Mesenchymal stem cell (in vitro differentiated cells and primary cell): ENCODE measurements around the gene CEACAM5.

Experiments used
- DNase-seq: peaks from one replicate; pipeline ENCODE4 v3.0.0-alpha.2; 2013
- H2AFZ ChIP-seq: one replicate; pipeline ENCODE4 v1.6.1; 2013; ENCODE audit warnings: low read depth, mild to moderate bottlenecking, control low read depth, inconsistent platforms, low read length, moderate library complexity
- H2AK5ac ChIP-seq: 2 replicates; pipeline ENCODE4 v1.6.1; 2013; ENCODE audit warnings: low read length, moderate library complexity, mild to moderate bottlenecking, inconsistent platforms; ENCODE audit not compliant: severe bottlenecking
- H2BK120ac ChIP-seq: one replicate; pipeline ENCODE4 v1.6.1; 2013; ENCODE audit warnings: low read depth, mild to moderate bottlenecking, inconsistent platforms, low read length, moderate library complexity
- H2BK12ac ChIP-seq, 2 experiments: one replicate each; pipeline ENCODE4 v1.6.1; 2013; ENCODE audit warnings: inconsistent platforms in 2 of 2, low read length in 2 of 2, mild to moderate bottlenecking in 2 of 2, moderate library complexity in 2 of 2, control low read depth in 1 of 2
- H2BK15ac ChIP-seq: one replicate; pipeline ENCODE4 v1.6.1; 2013; ENCODE audit warnings: mild to moderate bottlenecking, low read depth, inconsistent platforms; ENCODE audit not compliant: poor library complexity, severe bottlenecking
- H2BK5ac ChIP-seq: 2 replicates; pipeline ENCODE4 v1.6.1; 2013; ENCODE audit warnings: low read depth, mild to moderate bottlenecking, low read length, control low read depth, inconsistent platforms; ENCODE audit not compliant: poor library complexity, severe bottlenecking
- H3K14ac ChIP-seq, 2 experiments: one replicate each; pipeline ENCODE4 v1.6.1; 2013; ENCODE audit warnings: inconsistent platforms in 2 of 2, low read length in 2 of 2, control low read depth in 1 of 2, mild to moderate bottlenecking in 1 of 2, moderate library complexity in 1 of 2
- H3K18ac ChIP-seq, 2 experiments: one replicate each; pipeline ENCODE4 v1.6.1; 2013; ENCODE audit warnings: inconsistent platforms in 2 of 2, low read length in 2 of 2, control low read depth in 1 of 2, low read depth in 1 of 2, mild to moderate bottlenecking in 1 of 2
- H3K23ac ChIP-seq, 2 experiments: one replicate each; pipeline ENCODE4 v1.6.1; 2013; ENCODE audit warnings: inconsistent platforms in 2 of 2, low read length in 2 of 2, mild to moderate bottlenecking in 2 of 2, moderate library complexity in 2 of 2, control low read depth in 1 of 2
- H3K27ac ChIP-seq: 2 replicates; pipeline ENCODE4 v1.5.1; 2013; ENCODE audit warnings: mild to moderate bottlenecking, moderate library complexity, low read length, control low read depth, inconsistent platforms; ENCODE audit not compliant: poor library complexity, severe bottlenecking
- H3K27me3 ChIP-seq, 2 experiments: 2 replicates each; pipeline versions ENCODE4 v1.6.1 to v1.7.0; 2013; ENCODE audit warnings: low read length in 2 of 2, mild to moderate bottlenecking in 2 of 2, moderate library complexity in 2 of 2, control low read depth in 1 of 2, inconsistent platforms in 1 of 2; ENCODE audit not compliant: control insufficient read depth in 1 of 2, insufficient read depth in 1 of 2
- H3K36me3 ChIP-seq, 2 experiments: 2 replicates each; pipeline versions ENCODE4 v1.6.1 to v1.7.0; 2013; ENCODE audit warnings: low read length in 2 of 2, control low read depth in 1 of 2, inconsistent platforms in 1 of 2, low read depth in 1 of 2, mild to moderate bottlenecking in 1 of 2; ENCODE audit not compliant: insufficient read depth in 2 of 2, control insufficient read depth in 1 of 2
- H3K4ac ChIP-seq, 2 experiments: one replicate each; pipeline ENCODE4 v1.6.1; 2013; ENCODE audit warnings: inconsistent platforms in 2 of 2, low read length in 2 of 2, mild to moderate bottlenecking in 2 of 2, moderate library complexity in 2 of 2, control low read depth in 1 of 2, low read depth in 1 of 2
- H3K4me1 ChIP-seq: 2 replicates; pipeline ENCODE4 v1.6.1; 2013; ENCODE audit warnings: low read depth, low read length, control low read depth; ENCODE audit not compliant: control insufficient read depth, insufficient read depth
- H3K4me2 ChIP-seq: 2 replicates; pipeline ENCODE4 v1.6.1; 2013; ENCODE audit warnings: low read length, mild to moderate bottlenecking, inconsistent platforms; ENCODE audit not compliant: poor library complexity, severe bottlenecking
- H3K4me3 ChIP-seq, 2 experiments: 2 replicates each; pipeline versions ENCODE4 v1.5.1 to v1.7.0; 2013; ENCODE audit warnings: low read length in 2 of 2, mild to moderate bottlenecking in 2 of 2, control low read depth in 1 of 2, low read depth in 1 of 2; ENCODE audit not compliant: insufficient read depth in 1 of 2
- H3K79me1 ChIP-seq: replicated peaks from 2 replicates; pipeline ENCODE4 v1.6.1; 2013; ENCODE audit warnings: mild to moderate bottlenecking, control low read depth, low read length, inconsistent platforms; ENCODE audit not compliant: poor library complexity, severe bottlenecking
- H3K9ac ChIP-seq: 2 replicates; pipeline ENCODE4 v1.7.0; 2013; ENCODE audit warnings: mild to moderate bottlenecking, low read length, moderate library complexity
- H3K9me3 ChIP-seq: 2 replicates; pipeline ENCODE4 v1.7.0; 2013; ENCODE audit warnings: mild to moderate bottlenecking, low read length; ENCODE audit not compliant: control insufficient read depth
- H4K8ac ChIP-seq: one replicate; pipeline ENCODE4 v1.6.1; 2013; ENCODE audit warnings: inconsistent platforms, mild to moderate bottlenecking, low read length, moderate library complexity
- H4K91ac ChIP-seq: one replicate; pipeline ENCODE4 v1.6.1; 2013; ENCODE audit warnings: mild to moderate bottlenecking, low read length, inconsistent platforms
- WGBS: methylation state at CpG from one replicate; pipeline ENCODE4 v1.1.7; 2013; ENCODE audit warnings: mixed read lengths; 5-methylcytosine and 5-hydroxymethylcytosine counted together

CEACAM5 gene

GRCh38 chr19:41671486-41671885 is 36.9 kb upstream of the CEACAM5 start:
- H2BK5ac ChIP-seq: no peak overlapping the region
- H3K9ac ChIP-seq: no peak overlapping the region
- H3K23ac ChIP-seq: no peak overlapping the region
- H3K18ac ChIP-seq: no peak overlapping the region
- no peak overlapping the region for H2BK15ac ChIP-seq
- no peak overlapping the region for H2BK12ac ChIP-seq
- H3K4me1 ChIP-seq: no peaks in the 10 kb centered on the region
- peaks cover 3 to 12% of the 10 kb centered on the region in 2 experiments for H3K27me3 ChIP-seq
- H3K36me3 ChIP-seq: no peaks in the 10 kb centered on the region
- H3K79me1 ChIP-seq: no peaks in the 10 kb centered on the region
- DNase-seq: no peak
- no peak overlapping the region for H2AK5ac ChIP-seq
- H3K9me3 ChIP-seq: peaks cover 15% of the 10 kb centered on the region
- WGBS: 66% methylated on average over 5 of the region's 5 CpGs
- H4K91ac ChIP-seq: no peak overlapping the region
- H3K4me3 ChIP-seq: no peak overlapping the region
- H2AFZ ChIP-seq: no peak overlapping the region
- H3K4ac ChIP-seq: no peak overlapping the region
- H3K27ac ChIP-seq: no peak overlapping the region
- no peak overlapping the region for H2BK120ac ChIP-seq
- H4K8ac ChIP-seq: no peak overlapping the region
- H3K4me2 ChIP-seq: no peak overlapping the region
- no peak overlapping the region for H3K14ac ChIP-seq

- 61% methylated on average over 5 of the region's 6 CpGs for WGBS
- Histone ChIP-seq H3K4ac (no peak overlapping the region), H3K79me1 (no peaks in the 10 kb centered on the region), H2BK12ac (no peak overlapping the region), H3K9ac (no peak overlapping the region), H3K4me3 (no peak overlapping the region), H3K4me1 (no peaks in the 10 kb centered on the region), H3K27ac (no peak overlapping the region), H4K91ac (no peak overlapping the region), H2AFZ (no peak overlapping the region), H2AK5ac (no peak overlapping the region), H2BK15ac (no peak overlapping the region), H3K18ac (no peak overlapping the region), H3K14ac (no peak overlapping the region), H3K27me3 (peaks cover 11 to 22% of the 10 kb centered on the region in 2 experiments), H3K36me3 (no peaks in the 10 kb centered on the region), H4K8ac (no peak overlapping the region), H3K4me2 (no peak overlapping the region), H3K23ac (no peak overlapping the region), H2BK5ac (no peak overlapping the region), H2BK120ac (no peak overlapping the region), H3K9me3 (no peaks in the 10 kb centered on the region)
- DNase-seq: no peak
Measured at GRCh38 chr19:41682437-41682836, 26.0 kb upstream of the CEACAM5 start.

- no peak overlapping the region for H2AFZ ChIP-seq
- H3K18ac ChIP-seq: no peak overlapping the region
- no peak overlapping the region for H3K27ac ChIP-seq
- no peak overlapping the region for H3K4me2 ChIP-seq
- no peak overlapping the region for H4K8ac ChIP-seq
- no peak overlapping the region for H2AK5ac ChIP-seq
- H4K91ac ChIP-seq: no peak overlapping the region
- H3K27me3 ChIP-seq: peaks cover 8 to 25% of the 10 kb centered on the region in 2 experiments
- H3K36me3 ChIP-seq: no peaks in the 10 kb centered on the region
- no peaks in the 10 kb centered on the region for H3K79me1 ChIP-seq
- DNase-seq: no peak
- no peak overlapping the region for H3K14ac ChIP-seq
- H3K9me3 ChIP-seq: peaks cover 1% of the 10 kb centered on the region
- no peaks in the 10 kb centered on the region for H3K4me1 ChIP-seq
- WGBS: 67% methylated on average over 3 of the region's 3 CpGs
- H3K9ac ChIP-seq: no peak overlapping the region
- H2BK12ac ChIP-seq: no peak overlapping the region
- no peak overlapping the region for H3K4ac ChIP-seq
- no peak overlapping the region for H3K4me3 ChIP-seq
- H3K23ac ChIP-seq: no peak overlapping the region
- no peak overlapping the region for H2BK5ac ChIP-seq
- H2BK120ac ChIP-seq: no peak overlapping the region
- no peak overlapping the region for H2BK15ac ChIP-seq
Measured at GRCh38 chr19:41687419-41687818, 21.0 kb upstream of the CEACAM5 start.

GRCh38 chr19:41688098-41688497 is 20.3 kb upstream of the CEACAM5 start, which contains the start of gene CEACAM7:
TSS of gene CEACAM7 (minus strand) at chr19:41688270. CDS start at chr19:41688165, 105 bp downstream.
- no peak within 1 kb of the TSS for H2BK5ac ChIP-seq
- H3K14ac ChIP-seq: no peak within 1 kb of the TSS
- no peaks in the 10 kb centered on the region for H3K4me1 ChIP-seq
- H3K4me3 ChIP-seq: no peak within 1 kb of the TSS
- H2AK5ac ChIP-seq: no peak within 1 kb of the TSS
- no peak within 1 kb of the TSS for H3K9ac ChIP-seq
- H3K23ac ChIP-seq: no peak within 1 kb of the TSS
- H3K4ac ChIP-seq: no peak within 1 kb of the TSS
- no peak for DNase-seq
- H2AFZ ChIP-seq: no peak within 1 kb of the TSS
- H2BK120ac ChIP-seq: no peak within 1 kb of the TSS
- peaks cover 5% of the 10 kb centered on the region for H3K9me3 ChIP-seq
- H3K36me3 ChIP-seq: no peaks in the 10 kb centered on the region
- H3K27me3 ChIP-seq: peaks cover 8 to 22% of the 10 kb centered on the region in 2 experiments
- no peak within 1 kb of the TSS for H2BK15ac ChIP-seq
- H3K18ac ChIP-seq: no peak within 1 kb of the TSS
- no peak within 1 kb of the TSS for H4K8ac ChIP-seq
- H3K4me2 ChIP-seq: no peak within 1 kb of the TSS
- no peaks in the 10 kb centered on the region for H3K79me1 ChIP-seq
- no peak within 1 kb of the TSS for H4K91ac ChIP-seq
- 52% methylated on average over 1 of the region's 1 CpG for WGBS
- H3K27ac ChIP-seq: no peak within 1 kb of the TSS
- no peak within 1 kb of the TSS for H2BK12ac ChIP-seq
